Measurements from ENCODE around the gene TAGLN3.

GRCh38 chr3:112027826-112028225 lies 29.1 kb downstream of the TAGLN3 start:
- TF ChIP-seq CTCF (IDR thresholded peaks at IDR 0.05) (no peak), FOSL2 (IDR thresholded peaks at IDR 0.05; ENCODE audit: borderline replicate concordance, low read depth) (no peak), SIN3A (IDR thresholded peaks at IDR 0.05; ENCODE audit: borderline replicate concordance, low read depth, low read length) (no peak), NRF1 (IDR thresholded peaks at IDR 0.05; ENCODE audit: low read depth, low read length) (no peak), NFIC (IDR thresholded peaks at IDR 0.05; ENCODE audit: borderline replicate concordance) (no peak), EZH2phosphoT487 (IDR thresholded peaks at IDR 0.05; ENCODE audit: borderline replicate concordance, low read depth) (no peak), EP300 (IDR thresholded peaks at IDR 0.05; ENCODE audit: borderline replicate concordance in 1 of 2, low read depth in 1 of 2, low read length in 1 of 2) (no peak), CHD2 (IDR thresholded peaks at IDR 0.05; ENCODE audit: low read length, partially characterized antibody) (no peak), MEF2A (IDR thresholded peaks at IDR 0.05; ENCODE audit: borderline replicate concordance, low read depth) (no peak), TCF12 (IDR thresholded peaks at IDR 0.05) (no peak), MAX (IDR thresholded peaks at IDR 0.05; ENCODE audit: low read depth) (no peak), JUND (IDR thresholded peaks at IDR 0.05) (no peak), REST (IDR thresholded peaks at IDR 0.05; ENCODE audit: low read depth, low read length) (no peak)

All from SK-N-SH (cell line).